Activated T-cell treated with anti-CD3 and anti-CD28 coated beads, Interleukin-2, amount 50 U/mL, for 1 hour (primary cell): ENCODE measurements around the gene CTBP1.

Source experiments
- DNase-seq: peaks from one replicate; pipeline ENCODE4 v3.0.0-alpha.2; 2020

The CTBP1 gene

DNA sequence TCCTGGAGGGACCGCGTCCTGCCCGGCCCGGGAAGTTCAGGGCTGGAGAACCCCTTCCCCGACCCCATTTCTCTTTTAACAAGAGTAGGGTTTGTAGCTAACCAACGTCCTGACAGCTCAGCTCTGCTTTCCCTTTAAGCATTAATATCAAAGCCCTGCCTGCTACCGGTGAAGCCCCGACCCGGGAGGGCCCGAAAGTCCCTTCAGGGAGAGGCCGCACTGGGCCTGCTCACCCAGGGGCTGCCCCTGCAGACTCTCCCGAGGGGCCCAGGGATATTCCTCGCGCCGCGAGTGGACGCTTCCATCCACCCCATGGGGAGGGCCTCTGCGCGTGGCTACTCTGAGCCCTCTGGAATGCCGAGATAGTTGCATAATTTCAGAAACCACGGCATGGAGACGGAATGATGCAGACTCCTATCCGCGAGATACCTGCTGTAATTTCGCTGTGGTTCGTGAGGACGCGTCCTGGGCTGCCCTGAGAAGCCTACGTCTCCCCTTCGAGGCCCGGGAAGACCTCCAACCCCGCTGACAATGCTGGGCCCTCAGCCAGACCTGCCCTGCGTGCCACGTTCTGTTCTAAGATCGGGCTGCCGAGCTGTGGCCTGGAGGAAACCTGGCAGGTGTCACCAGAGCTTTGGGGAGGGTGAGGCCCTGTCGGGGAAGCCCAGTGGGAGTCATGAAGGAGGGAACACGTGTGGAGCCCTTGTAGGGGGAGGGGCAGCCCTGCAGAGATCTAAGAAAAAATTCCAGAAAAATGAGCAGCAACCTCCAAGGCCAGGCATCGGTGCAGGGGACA is 999 bp upstream of the CTBP1 start:
- no peak for DNase-seq

DNA sequence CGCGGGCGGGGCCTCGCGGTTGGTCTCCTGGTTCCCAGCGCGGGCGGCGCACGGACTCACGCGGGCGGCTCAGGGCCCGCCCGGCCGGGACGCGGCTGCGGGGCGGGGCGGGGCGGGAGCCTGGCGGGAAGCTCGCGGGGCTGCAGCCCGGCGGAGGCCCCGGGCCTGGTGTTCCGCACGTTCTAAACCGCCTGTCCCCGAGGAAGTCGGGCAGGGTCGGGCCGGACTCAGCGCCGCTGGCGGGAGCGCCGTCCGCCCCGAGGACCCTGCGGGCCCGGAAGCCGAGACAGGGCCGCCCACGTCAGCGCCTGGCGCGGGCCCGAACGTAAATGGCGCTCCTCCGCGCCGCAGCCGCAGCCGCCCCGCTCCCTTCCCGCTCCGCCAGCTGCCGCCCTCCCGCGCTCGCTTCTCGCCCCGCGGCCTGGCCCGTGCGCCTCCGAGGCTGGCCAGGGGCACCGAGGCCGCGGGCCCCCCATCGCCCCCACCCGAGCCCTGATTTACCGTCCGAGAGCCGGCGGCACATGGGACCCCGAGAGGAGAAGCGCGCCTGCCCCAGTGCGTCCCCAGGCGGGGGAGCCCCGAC is 309 bp upstream of the CTBP1 start:
- peak; percentile 91 for DNase-seq

DNA sequence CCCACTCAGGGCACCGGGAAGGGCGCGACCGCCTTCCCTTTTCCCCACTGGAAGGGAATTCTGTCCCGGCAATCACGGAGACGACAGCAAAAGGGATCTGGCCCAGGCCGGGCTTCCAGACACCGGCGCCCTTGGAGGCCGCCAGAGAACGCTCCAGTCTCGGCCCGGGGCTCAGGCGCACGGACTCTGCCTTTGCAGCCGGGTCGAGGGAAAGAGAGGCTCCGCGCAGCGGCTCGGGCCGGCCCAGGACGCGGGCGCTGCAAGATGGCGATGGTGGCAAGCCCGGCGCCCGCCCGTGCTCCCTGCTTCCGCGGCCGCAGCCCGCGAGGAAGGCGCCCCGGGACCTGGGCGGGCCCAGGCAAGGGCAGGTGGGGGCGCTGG is 1.1 kb downstream of the CTBP1 start:
- no peak for DNase-seq

DNA sequence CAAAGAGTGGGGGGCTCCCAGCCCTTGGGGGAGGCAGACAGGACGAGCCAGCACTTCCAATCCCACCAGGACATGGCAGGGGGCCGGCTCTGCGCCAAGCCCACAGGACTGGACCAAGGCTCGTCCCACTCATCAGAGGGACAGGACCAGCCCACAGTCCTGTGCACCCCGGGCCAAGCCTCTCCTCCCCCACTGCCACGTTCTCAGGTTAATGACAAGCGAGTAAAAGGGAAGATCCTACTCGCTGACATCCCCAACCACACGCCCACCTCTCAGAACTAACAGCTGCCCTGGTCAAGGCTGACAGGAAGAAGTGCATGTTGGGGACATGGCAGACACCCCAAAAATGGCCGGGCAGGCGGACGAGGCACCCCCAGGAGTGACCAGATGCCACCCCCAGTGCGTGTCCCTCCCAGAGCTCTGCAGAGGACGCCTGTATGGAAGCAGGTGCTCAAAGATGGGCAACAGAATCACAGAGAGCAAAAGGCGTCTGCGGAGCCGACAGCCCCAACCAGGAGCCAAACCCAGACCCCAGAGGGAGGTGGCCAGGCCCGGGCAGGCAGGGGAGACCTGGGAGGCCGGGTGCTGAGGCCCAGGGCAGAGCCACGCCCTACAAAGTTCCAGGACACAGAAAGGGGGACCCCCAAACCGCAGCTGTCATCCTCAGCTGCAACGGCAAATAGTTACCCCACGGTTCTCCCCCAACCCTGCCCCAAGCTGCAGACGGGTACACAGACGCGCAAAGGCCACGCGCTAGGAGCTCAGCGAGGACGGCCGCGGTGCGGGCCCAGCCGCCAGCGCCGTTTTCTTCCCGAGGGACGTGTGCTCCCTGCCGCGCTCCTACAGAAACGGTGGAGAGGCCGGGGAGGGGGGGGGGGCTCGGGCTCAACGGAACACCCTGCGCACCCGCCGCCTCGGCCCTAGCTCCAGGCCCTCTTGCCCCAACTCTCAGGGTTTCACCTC is 1.7 kb downstream of the CTBP1 start:
- DNase-seq, result peak; percentile 39

DNA sequence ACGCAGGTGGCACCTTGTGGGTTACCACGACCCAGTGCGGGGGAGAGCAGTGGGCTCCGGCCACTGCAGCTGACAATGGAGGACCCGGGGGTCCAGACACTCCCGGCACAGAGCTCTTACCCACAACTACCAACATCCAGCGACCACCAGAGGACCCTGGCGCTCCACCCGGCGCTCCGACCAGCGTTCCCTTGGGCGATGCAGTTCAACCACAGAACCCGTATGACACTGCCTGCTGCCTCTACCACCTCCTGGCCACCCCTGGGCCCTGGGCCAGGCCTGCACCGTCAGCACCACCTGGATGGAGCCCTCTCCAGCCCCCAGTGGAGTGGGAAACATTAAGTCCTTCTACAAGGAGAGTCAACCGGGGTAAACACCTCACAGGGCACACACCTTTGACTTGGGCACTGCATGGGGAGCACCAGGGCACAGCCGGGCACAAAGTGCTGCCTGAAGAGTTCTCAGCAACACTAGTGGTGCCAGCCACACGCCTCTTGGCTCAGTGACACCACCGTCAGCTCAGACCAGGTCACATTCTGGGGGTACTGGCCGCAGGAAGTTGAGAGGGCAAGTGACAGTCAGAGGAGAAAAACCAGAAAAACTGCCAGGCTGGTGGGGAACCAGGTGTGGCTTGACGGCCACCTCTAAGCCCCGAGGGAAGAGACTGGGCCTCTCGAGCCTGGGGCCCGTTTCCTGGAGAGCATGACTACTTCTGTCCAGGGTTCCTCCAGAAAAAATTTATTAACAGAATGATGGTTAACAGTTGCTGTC is 2.6 kb downstream of the CTBP1 start:
- DNase-seq, result peak; percentile 22

DNA sequence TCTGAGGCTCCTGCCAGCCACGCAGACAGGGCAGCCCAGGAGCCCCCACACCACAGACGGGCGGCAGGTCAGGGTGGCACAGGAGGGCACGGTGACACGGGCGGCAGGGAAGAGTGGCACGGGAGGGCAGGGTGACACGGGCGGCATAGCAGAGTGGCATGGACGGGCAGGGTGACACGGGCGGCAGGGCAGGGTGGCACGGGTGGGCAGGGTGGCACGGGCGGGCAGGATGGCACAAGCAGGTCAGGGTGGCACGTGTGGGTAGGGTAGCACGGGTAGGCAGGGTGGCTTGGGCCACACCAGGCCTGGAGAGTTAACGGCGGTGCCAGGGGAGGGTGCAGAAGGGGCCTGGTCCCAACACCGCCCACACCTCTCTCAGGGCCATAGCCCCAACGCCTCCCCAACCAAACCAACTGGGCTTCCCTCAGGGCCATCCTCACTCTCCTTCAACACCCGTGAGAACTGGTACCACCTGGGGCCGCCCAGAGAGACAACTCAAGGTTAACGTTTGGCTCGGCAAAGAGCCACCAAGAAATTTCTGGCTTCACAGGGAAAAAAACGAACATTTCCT is 3.4 kb downstream of the CTBP1 start:
- DNase-seq, result peak; percentile 16

DNA sequence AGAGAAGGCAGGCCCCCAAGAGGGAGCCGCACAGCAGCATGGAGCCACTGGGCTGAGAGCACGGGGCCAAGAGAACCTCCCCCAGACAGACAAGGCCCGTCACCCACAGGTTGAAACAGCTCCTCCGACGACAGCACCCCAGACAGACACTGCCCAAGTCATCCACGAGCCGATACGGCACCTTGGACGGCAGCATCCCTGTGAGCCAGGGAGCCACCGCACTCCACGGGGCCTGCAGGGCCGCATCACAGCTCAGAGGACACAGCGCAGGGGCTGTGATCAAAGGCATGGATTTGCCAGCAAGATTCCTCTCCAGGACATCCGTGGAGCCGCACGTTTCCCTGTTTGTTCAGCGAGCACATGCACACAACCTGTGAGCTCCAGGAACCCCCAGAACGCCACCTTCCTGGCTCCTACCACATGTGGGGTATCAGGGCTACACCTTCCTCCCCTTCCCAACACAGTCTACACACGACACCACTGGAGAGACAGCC is 3.9 kb downstream of the CTBP1 start:
- peak; percentile 17 for DNase-seq

DNA sequence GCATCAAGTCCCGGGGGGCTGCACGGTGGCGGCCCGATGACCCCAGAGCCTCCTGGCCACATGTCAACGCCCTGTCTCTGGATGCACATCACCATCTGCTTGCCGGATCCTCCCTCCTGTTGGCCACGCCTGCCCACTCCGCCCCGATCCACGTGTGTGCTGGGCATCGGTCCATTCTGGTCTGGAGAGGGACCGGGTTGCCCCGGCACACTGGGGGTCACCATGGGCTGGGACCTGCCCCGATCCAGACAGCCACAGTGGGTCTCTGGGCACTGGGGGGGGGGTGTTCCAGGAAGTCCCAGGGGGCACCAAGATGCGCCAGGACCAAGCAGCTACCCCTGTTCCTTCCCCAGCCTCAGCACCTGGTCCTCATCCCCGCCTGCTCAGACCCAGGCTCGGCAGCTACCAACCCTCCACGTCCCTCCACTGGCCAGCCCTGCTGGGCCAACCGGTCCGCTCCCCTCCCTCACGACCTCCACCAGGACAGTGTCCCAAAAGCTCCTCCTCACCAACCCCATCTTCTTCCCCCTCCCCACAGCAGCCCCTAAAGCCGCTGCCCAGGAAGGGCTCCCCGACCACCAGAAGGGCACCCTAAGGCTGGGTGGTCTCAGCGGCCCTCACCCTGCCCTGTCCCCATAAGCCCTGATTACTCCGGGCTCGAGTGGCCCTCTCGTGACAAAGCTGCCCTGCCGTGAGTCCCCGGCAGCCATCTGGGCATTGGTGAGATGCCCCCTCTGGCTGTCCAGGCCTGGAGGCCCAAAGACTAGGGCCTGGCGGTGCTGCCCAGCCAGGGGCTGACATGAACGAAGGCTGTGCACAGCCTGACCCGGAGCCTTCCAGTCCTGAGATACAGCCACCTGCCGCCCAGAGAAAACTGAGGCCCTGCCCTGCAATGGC is 4.6 kb downstream of the CTBP1 start:
- peak; percentile 14 for DNase-seq

DNA sequence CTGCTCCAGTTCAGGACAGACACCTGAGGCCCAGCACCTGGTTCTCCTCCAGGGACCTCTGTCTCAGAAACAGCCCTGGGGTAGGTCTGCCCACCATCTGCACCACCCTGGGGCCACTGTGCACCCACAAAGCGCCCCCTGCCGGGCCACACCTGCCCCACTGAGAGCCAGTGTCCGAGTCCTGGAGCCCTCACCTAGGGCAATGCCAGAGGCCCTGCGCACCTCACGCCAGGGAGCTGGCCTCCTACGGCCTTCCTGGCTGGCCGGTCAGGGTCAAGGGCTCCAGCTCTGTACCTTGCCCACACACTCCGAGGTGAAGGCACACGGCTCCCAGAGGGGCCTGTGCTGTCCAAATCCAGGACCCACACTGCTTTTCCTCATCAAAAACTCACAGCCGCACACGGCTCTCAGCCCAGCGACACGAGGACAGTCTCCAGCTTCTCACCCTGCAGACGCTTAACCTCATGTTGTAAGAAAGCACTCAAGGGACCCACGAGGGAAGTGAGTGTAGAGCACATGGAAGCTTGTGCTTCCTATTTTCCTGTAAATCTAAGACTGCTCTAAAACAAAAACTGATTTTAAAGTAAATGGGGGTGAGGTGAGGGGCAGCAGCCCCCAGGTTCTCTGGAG is 5.4 kb downstream of the CTBP1 start:
- DNase-seq, result peak; percentile 27

DNA sequence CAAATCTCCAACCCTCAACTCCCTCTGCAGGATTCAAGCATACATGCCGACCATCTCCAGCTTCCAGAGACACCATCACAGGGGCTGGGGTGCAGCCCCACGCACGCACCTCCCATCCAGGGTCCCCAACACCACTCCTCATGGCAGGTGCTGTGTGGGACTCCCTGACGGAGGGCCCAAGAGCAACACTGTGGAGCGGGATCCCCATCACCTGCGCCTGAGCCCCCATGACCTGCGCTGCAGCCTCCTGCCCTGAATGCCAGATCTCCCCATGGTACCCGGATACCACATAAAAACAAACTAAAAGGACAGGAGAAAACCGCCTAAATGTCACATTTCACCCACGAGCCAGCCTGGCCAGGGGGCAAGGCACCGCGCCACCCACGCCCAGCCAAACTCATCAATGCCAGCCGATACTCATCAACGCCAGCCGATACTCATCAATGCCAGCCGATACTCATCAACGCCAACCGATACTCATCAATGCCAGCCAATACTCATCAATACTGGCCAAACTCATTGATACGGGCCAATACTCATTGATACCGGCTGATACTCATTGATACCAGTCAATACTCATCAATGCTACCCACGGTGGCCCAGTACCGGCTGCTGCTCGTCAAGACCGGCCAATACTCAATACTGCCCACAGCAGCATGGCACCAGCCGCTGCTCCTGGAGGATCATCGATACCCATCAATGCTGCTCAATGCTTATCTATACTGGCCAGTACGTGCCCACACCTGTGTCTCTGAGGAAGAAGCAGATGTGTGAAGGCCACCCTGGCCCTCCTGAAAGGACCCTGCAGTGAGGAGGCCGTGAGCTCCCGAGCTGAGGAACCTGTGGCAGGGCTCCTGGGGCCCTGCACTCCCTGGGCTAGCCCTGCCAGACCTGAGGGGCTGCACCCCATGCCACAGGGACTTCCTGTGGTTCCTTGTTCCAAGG is 6.2 kb downstream of the CTBP1 start:
- DNase-seq, result peak; percentile 16

DNA sequence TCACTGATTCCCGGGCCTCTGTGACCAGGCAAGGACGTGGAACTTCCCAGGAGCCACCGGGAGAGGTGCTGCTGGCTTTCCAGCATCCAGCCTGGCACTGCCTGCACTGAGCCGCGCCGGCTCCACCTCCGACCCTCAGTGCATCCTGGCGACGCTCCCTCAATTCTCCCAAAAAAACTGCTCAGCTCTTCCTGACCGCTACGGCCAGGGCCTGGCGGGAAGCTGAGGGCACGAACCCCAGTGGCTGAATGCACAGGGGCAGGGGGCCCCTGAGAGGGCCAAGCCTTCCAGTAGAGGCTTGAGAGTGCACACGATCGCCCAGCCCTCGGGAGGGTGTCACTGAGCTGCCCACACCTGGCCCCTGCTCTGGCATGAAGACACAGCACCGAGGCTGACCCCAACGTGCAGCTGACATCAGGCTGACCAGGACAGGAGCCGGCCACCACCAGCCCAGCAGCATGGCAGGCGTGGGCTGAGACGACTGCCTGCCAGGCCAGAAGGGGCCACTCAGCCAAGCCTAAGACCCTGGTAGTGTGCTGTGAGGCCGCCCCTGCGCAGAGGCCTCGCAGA is 6.9 kb downstream of the CTBP1 start:
- peak; percentile 10 for DNase-seq

DNA sequence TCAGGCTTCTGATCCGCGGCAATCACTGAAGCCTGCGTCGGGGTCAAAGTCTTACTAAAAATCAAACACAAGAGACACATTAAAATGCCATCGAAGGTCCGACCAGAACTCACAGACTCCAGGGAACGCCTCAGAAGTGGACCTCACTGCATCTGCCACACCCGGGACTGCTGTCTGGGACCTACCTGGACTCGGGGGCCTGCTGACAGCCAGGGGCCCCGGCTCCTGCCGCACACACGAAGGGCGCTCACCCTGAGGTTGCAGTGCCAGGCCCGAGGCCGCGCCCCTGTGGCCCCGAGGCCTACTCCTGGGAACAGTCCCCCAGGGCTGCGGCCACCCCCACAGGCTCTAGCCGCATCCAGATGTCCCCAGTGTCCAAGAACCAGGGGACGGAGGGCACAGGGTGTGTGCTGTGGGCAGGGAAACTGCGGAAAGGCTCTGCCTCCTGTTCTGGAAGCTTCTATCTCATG is 7.4 kb downstream of the CTBP1 start:
- DNase-seq, result no peak

DNA sequence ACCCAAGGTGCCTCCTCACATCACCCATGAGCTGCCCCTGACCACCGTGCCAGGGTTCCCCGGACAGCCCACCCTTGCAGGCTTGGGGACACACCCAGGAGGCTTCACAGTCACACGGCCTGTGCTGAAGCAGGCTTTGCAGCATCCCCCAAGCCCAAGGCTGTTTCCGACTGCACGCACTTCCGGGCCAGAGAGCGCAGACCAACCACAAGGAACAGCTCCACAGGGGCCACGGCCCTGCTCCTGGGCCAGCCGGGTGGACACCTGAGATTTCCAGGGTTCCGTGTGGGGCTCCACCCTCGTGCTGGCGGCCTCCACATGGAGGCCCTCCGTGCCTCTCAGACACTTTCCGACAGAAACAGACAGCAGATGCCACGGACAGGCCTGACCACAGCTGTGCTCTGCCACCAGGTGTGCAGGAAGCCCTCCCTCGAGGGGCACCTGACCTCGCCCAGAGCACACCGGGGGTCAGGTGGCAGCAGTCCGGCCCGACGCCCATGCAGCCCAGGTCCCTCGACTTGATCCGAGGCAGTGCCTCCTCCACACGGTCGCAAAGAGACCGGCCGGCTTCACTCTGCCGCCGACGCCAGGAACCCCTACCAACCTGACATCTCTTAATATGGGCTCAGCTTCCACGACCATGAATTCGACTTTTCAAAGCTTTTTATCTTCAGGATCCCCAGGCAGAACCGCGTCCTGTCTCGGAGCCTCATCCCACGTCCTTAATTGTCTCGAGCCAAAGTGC is 8.0 kb downstream of the CTBP1 start:
- DNase-seq, result no peak

DNA sequence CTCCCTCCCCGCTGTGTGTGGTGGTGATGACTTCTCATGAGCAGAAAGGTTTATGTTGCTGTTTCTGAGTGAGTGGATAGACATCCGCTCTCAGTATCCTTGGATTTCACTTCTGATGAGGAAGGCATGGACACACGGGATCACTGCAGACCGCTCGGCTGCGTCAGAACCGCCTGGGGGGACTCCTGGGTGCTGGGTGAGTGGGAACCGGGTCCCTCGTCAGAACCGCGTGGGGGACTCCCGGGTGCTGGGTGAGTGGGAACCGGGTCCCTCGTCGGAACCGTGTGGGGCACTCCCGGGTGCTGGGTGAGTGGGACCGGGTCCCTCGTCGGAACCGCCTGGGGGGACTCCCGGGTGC is 9.0 kb downstream of the CTBP1 start:
- no peak for DNase-seq

DNA sequence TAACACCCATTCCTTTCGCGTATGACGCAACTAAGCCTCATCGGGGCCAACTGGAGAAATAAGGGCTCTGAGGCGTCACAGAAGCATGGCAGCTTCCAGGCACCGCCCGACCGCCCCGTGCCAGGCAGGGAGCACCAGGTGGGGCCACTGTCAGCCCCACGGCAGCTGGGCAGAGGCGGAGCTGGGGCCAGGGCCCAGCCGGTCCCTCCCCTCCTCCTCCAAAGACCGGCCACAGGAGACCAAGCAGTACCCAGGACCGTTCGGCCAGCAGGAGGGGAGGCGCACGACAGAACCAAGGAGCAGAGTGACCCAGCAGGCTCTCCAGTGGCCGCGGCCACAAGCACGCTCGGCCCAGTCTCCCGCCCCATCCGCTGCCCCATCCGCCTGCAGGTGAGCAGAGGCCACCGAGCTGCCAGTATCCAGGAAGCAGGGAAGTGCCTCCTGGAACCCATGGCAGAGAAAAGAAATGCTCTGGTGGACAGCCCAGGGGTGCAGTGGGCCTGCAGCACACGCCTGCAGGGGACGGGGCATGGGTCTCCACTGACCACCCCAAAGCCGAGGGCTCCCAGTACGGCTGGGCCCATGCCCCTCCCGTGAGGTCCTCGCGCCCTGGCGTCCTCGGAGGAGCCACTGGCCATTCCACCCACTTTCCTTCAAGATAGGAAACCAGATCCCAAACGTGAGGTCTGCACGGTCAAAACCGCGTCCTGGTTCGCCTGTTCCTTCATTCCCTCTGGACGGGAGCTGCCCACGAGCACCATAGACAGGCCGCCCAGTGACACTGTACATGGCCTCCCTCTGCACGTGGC is 9.6 kb downstream of the CTBP1 start:
- no peak for DNase-seq

DNA sequence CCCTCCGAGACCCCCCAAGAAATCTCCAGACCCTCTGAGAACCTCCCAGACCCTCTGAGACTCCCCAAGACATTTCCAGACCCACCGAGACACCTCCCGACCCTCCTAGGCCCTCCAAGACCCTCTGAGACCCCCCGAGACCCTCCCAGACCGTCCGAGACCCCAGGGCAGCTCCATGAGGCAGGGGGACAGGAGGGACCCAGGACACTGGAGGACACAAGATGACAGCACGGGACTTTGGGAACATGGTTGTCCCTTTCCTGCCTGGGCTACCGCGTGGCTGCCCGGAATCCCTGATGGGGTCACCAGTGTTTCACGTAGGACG is 10.3 kb downstream of the CTBP1 start:
- DNase-seq, result no peak

DNA sequence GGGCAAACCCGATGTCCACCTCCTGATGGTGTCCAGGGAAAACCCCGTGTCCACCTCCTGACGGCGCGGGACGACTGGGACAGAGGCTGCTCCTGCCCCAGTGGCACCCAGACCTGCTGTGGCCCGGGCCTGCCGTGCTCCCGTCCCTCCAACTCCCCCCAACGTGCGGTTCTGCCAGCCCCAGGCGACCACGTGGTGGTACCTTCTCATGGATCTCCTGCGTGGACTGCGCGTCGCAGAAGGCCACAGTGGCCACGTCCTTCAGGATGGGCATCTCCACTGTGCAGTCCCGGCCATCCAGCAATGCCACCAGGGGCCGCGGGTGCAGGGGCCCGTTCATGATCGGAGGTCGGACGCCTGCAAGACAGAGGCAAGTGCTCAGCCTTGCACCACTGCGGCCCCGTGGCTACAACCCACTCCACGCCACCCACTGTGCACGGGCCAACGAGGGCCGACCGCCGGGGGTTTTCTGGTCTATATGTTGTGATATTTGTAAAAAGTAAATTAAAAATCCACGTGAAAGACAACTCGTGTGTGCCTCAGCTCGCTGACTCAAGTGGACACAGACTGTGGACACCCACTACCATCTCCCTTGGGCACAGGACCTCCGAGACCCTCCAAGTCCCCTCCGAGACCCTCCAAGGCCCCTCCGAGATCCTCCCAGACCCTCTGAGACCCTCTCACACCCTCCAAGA is 10.8 kb downstream of the CTBP1 start:
- DNase-seq, result no peak
